Vagina (tissue), 2 donors: ENCODE results near the gene SIDT2. TPM values are rescaled to one million over a fixed set of nuclear protein-coding genes. Genes with fewer than 3 reads are reported as not detected.
A peak's percentile ranks its signal among the peaks of the same experiment; 100 is the strongest.

Source experiments
- DNase-seq, 2 donors: peaks; one replicate each; pipeline ENCODE4 v3.0.0-alpha.2; 2017; ENCODE audit errors: extremely low spot score in 2 of 2
- H3K27ac ChIP-seq: fragments of 200-600 bp; sonication (generic); one replicate; pipeline ENCODE4 v1.5.1; 2019
- H3K27me3 ChIP-seq: fragments of 200-600 bp; sonication (generic); one replicate; pipeline ENCODE4 v1.5.1; 2019
- H3K36me3 ChIP-seq, 2 donors: fragments of 200-600 bp; sonication (generic); one replicate each; pipeline ENCODE4 v1.5.1; 2017 to 2019
- H3K4me1 ChIP-seq: fragments of 200-600 bp; sonication (generic); one replicate; pipeline ENCODE4 v1.5.1; 2019
- H3K4me3 ChIP-seq, 2 donors: fragments of 200-600 bp; sonication (generic); 1 replicate in 1 of 2; 2 replicates in 1 of 2; pipeline ENCODE4 v1.5.1; 2016 to 2019
- H3K9me3 ChIP-seq: fragments of 200-600 bp; sonication (generic); one replicate; pipeline ENCODE4 v1.5.1; 2019
- CTCF ChIP-seq, 3 experiments: fragments of 450-650 bp in 2 of 3; fragments of 200-600 bp in 1 of 3; sonication (generic) in 1 of 3; IDR thresholded peaks; one replicate each; pipeline ENCODE4 v1.5.1; 2017 to 2019; ENCODE audit warnings: antibody characterized with exemption in 3 of 3, mild to moderate bottlenecking in 2 of 3, moderate library complexity in 2 of 3
- POLR2A ChIP-seq, 2 donors: fragments of 450-650 bp; IDR thresholded peaks; one replicate each; pipeline ENCODE4 v1.6.1; 2017; ENCODE audit warnings: antibody characterized with exemption in 2 of 2, mild to moderate bottlenecking in 2 of 2, moderate library complexity in 2 of 2
- POLR2AphosphoS5 ChIP-seq, 2 donors: sonication (generic); formaldehyde crosslinking; IDR thresholded peaks; one replicate each; pipeline ENCODE4 v1.9.0; 2017; ENCODE audit warnings: antibody characterized with exemption in 2 of 2, mild to moderate bottlenecking in 2 of 2, low read depth in 1 of 2; ENCODE audit not compliant: insufficient read depth in 1 of 2
- intact Hi-C: fragments of 100-400 bp; cut with DNase I; formaldehyde crosslinking; loops from one replicate; pipeline ENCODE4 v1.15.1; 2023
- total RNA-seq: library from RNA; depleted of rRNA; stranded (reverse); fragments of >200 nt; gene quantifications from one replicate; pipeline ENCODE4 v1.2.3, GENCODE V29; 2016

Gene SIDT2
- total RNA-seq, 1 donor from 2014 or later, result 24.8 TPM

GRCh38 chr11:117199916-117200812 is 21.6 kb downstream of the SIDT2 start:
- peaks cover 21% of the 10 kb centered on the region for H3K4me1 ChIP-seq

GRCh38 chr11:117200813-117201657 is 22.5 kb downstream of the SIDT2 start:
- intact Hi-C loops, result no loop called here
- no peak for DNase-seq
- TF ChIP-seq POLR2AphosphoS5 (IDR thresholded peaks at IDR 0.05; ENCODE audit: insufficient read depth in 1 of 2, low read depth in 1 of 2) (no peak), CTCF (IDR thresholded peaks at IDR 0.05) (no peak), POLR2A (IDR thresholded peaks at IDR 0.05) (no peak)
- Histone ChIP-seq H3K4me3 (peak overlapping the region; percentile 46 to 54), H3K4me1 (peaks cover 21% of the 10 kb centered on the region), H3K9me3 (no peaks in the 10 kb centered on the region), H3K36me3 (peaks cover 0 to 23% of the 10 kb centered on the region in 2 donors), H3K27ac (peak overlapping the region; percentile 78), H3K27me3 (no peaks in the 10 kb centered on the region)

More at GRCh38 chr11:117199916-117200812, 21.6 kb downstream of the SIDT2 start:
- no peaks in the 10 kb centered on the region for H3K9me3 ChIP-seq
- H3K4me3 ChIP-seq, result peak overlapping the region; percentile 46 to 54
- TF ChIP-seq POLR2A (IDR thresholded peaks at IDR 0.05) (no peak), CTCF (IDR thresholded peaks at IDR 0.05) (no peak), POLR2AphosphoS5 (IDR thresholded peaks at IDR 0.05; ENCODE audit: insufficient read depth in 1 of 2, low read depth in 1 of 2) (no peak)
- H3K27ac ChIP-seq, result peak overlapping the region; percentile 78
- no peaks in the 10 kb centered on the region for H3K27me3 ChIP-seq
- intact Hi-C loops, result loop anchor here (2.0 kb wide), 1 partner anchor 19 kb away; no protein-coding TSS in a partner anchor
- DNase-seq, result no peak
- peaks cover 0 to 19% of the 10 kb centered on the region in 2 donors for H3K36me3 ChIP-seq

- intact Hi-C loops, result no loop called here
- Histone ChIP-seq H3K36me3 (peaks cover 0 to 23% of the 10 kb centered on the region in 2 donors), H3K27me3 (no peaks in the 10 kb centered on the region), H3K27ac (peak overlapping the region; percentile 78), H3K4me3 (peak overlapping the region; percentile 46 to 54), H3K9me3 (no peaks in the 10 kb centered on the region), H3K4me1 (peaks cover 21% of the 10 kb centered on the region)
- no peak for DNase-seq
- TF ChIP-seq CTCF (IDR thresholded peaks at IDR 0.05) (no peak), POLR2AphosphoS5 (IDR thresholded peaks at IDR 0.05; ENCODE audit: insufficient read depth in 1 of 2, low read depth in 1 of 2) (peak in 1 of 2 donors; percentile 22)
Measured at GRCh38 chr11:117201658-117202305, 23.2 kb downstream of the SIDT2 start.

- Histone ChIP-seq H3K4me1 (peaks cover 15% of the 10 kb centered on the region), H3K9me3 (no peaks in the 10 kb centered on the region), H3K4me3 (peak overlapping the region; percentile 46 to 54), H3K27ac (peak overlapping the region; percentile 78), H3K27me3 (no peaks in the 10 kb centered on the region), H3K36me3 (peaks cover 0 to 23% of the 10 kb centered on the region in 2 donors)
- TF ChIP-seq POLR2AphosphoS5 (IDR thresholded peaks at IDR 0.05; ENCODE audit: insufficient read depth in 1 of 2, low read depth in 1 of 2), result no peak
- DNase-seq, result no peak
- intact Hi-C loops, result no loop called here
Measured at GRCh38 chr11:117202386-117203068, 24.0 kb downstream of the SIDT2 start.
